Middle frontal gyrus (tissue), 1 donor: Measurements from ENCODE around the gene ATL2.

Experiments used
- DNase-seq: peaks from one replicate; pipeline ENCODE4 v3.0.0-alpha.2; 2015; ENCODE audit warnings: low spot score; ENCODE audit errors: extremely low spot score

Gene ATL2

DNA sequence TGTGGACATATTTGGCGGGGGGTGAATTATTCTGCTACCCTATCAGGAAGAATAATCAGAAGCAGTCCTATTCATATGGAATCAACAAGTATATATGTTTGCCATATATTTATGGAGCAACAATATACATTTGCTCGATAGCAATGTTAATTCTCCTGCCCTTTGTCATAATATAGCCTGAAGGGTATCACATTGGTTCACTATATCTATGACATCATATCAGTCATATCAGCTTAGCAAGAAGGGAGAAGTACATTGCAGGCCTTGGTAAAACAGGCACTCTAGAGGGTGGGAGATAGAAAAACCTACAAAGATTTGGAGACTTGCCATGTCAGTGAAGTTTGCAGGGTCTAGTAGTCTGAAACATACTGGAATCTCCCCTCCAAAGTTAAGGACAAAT lies 128.4 kb downstream of the ATL2 start:
- DNase-seq = no peak

DNA sequence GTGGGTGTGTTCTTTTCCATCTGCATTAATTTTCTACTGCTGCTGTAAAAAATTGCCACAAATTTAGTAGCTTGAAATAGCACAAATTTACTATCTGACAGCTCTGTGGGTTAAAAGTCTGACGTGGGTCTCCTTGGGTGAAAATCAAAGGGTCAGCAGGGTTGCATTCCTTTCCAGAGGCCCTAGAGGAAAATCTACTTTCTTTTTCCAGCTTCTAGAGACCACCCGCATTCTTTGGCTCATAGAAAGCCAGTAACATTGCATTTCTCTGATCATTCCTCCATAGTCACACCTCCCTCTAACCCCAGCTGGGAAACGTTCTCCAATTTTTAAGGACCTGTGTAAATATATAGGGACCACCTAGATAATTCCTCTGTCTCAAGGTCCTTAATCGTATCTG lies 128.8 kb downstream of the ATL2 start:
- no peak for DNase-seq

DNA sequence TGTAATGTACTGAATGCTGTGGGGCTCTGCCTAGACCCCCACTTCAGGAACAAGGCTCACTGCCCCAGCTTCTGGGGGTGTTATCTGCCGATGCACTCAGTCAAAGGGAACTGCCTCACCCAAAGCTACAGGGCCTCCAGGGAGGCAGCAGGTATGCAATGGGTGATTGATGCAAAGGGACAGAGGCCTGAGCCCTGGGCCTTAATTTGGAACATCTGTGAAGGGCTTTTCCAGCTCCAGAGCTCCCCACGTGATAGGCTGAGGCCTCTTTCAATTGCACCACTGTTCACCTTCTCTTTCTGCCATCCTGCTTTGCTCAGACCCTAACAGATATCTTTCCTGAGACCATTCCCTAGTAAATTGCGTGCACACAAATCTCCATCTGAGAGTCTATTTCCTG lies 131.0 kb downstream of the ATL2 start:
- no peak for DNase-seq

DNA sequence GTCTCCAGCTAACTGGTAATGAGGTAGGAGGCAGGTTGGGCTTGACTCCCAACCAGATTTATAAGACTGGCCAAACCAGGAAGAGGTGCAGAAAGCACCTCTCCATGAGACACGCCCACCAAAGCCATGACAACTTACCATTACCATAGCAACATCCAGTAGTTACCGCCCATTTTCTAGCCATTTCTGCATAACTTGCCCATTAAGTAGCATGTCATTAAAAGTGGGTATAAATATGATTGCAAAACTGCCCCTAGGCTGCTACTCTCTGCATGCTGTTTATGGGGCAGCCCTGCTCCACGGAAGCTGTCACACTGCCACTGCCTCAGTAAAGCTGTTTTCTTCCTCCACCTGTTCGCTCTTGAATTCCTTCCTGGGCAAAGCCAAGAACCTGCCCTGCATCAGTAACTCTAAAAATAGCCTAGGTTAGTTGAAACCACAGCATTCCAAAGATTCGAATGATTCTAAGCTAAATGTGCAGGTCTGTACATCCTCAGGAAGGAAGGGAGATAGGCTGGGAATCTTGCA lies 131.9 kb downstream of the ATL2 start:
- no peak for DNase-seq

DNA sequence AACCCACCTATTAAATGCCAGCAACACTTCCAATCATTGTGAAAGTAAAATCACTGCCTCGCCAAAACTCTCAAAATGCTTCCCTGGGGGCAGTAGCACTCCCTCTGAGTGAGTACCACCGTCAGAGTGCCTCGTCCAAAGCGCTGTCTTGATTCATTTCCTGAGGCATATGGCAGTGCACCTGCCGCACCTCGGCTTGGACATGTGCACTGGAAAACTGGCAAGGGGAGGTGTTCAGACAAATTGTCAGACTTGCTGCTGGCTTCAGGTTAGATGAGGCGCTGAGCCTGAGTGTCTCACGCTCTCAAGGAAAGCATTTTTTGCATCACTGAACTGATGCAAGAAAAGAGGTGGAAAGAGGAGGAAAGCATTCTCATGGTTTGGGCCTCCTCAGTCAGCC lies 132.8 kb downstream of the ATL2 start:
- DNase-seq = no peak
